Vagina (tissue), 2 donors: Measurements from ENCODE around the gene TNS2. TPM values are rescaled to one million over a fixed set of nuclear protein-coding genes. Genes with fewer than 3 reads are reported as not detected.

Experiments used
- DNase-seq, 2 donors: peaks; one replicate each; pipeline ENCODE4 v3.0.0-alpha.2; 2017; ENCODE audit errors: extremely low spot score in 2 of 2
- H3K27ac ChIP-seq: fragments of 200-600 bp; sonication (generic); one replicate; pipeline ENCODE4 v1.5.1; 2019
- H3K27me3 ChIP-seq: fragments of 200-600 bp; sonication (generic); one replicate; pipeline ENCODE4 v1.5.1; 2019
- H3K36me3 ChIP-seq, 2 donors: fragments of 200-600 bp; sonication (generic); one replicate each; pipeline ENCODE4 v1.5.1; 2017 to 2019
- H3K4me1 ChIP-seq: fragments of 200-600 bp; sonication (generic); one replicate; pipeline ENCODE4 v1.5.1; 2019
- H3K4me3 ChIP-seq, 2 donors: fragments of 200-600 bp; sonication (generic); 1 replicate in 1 of 2; 2 replicates in 1 of 2; pipeline ENCODE4 v1.5.1; 2016 to 2019
- H3K9me3 ChIP-seq: fragments of 200-600 bp; sonication (generic); one replicate; pipeline ENCODE4 v1.5.1; 2019
- CTCF ChIP-seq, 3 experiments: fragments of 450-650 bp in 2 of 3; fragments of 200-600 bp in 1 of 3; sonication (generic) in 1 of 3; IDR thresholded peaks; one replicate each; pipeline ENCODE4 v1.5.1; 2017 to 2019; ENCODE audit warnings: antibody characterized with exemption in 3 of 3, mild to moderate bottlenecking in 2 of 3, moderate library complexity in 2 of 3
- POLR2A ChIP-seq, 2 donors: fragments of 450-650 bp; IDR thresholded peaks; one replicate each; pipeline ENCODE4 v1.6.1; 2017; ENCODE audit warnings: antibody characterized with exemption in 2 of 2, mild to moderate bottlenecking in 2 of 2, moderate library complexity in 2 of 2
- POLR2AphosphoS5 ChIP-seq, 2 donors: sonication (generic); formaldehyde crosslinking; IDR thresholded peaks; one replicate each; pipeline ENCODE4 v1.9.0; 2017; ENCODE audit warnings: antibody characterized with exemption in 2 of 2, mild to moderate bottlenecking in 2 of 2, low read depth in 1 of 2; ENCODE audit not compliant: insufficient read depth in 1 of 2
- intact Hi-C: fragments of 100-400 bp; cut with DNase I; formaldehyde crosslinking; loops from one replicate; pipeline ENCODE4 v1.15.1; 2023
- total RNA-seq: library from RNA; depleted of rRNA; stranded (reverse); fragments of >200 nt; gene quantifications from one replicate; pipeline ENCODE4 v1.2.3, GENCODE V29; 2016

The TNS2 gene
- total RNA-seq, 1 donor from 2014 or later = 235 TPM

GRCh38 chr12:53048033-53048779 lies 1.7 kb upstream of the TNS2 start:
- intact Hi-C loops = loop anchor here (10.0 kb wide), 1 partner anchor 47 kb away; the partner anchor contains the start of gene IGFBP6
- Histone ChIP-seq H3K27ac (peak overlapping the region; percentile 96), H3K4me1 (peaks cover 80% of the 10 kb centered on the region), H3K4me3 (peak overlapping the region; percentile 73 to 86), H3K27me3 (no peaks in the 10 kb centered on the region), H3K36me3 (no peaks in the 10 kb centered on the region), H3K9me3 (no peaks in the 10 kb centered on the region)
- peak in 1 of 2 donors; percentile 94 for DNase-seq
- no peak for TF ChIP-seq POLR2A (IDR thresholded peaks at IDR 0.05)
- peak in 1 of 2 donors; percentile 7 for TF ChIP-seq POLR2AphosphoS5 (IDR thresholded peaks at IDR 0.05; ENCODE audit: insufficient read depth in 1 of 2, low read depth in 1 of 2)

- Histone ChIP-seq H3K4me3 (peak overlapping the region; percentile 73 to 86), H3K4me1 (peaks cover 84% of the 10 kb centered on the region), H3K27ac (peak overlapping the region; percentile 96), H3K27me3 (no peaks in the 10 kb centered on the region), H3K9me3 (no peaks in the 10 kb centered on the region), H3K36me3 (no peaks in the 10 kb centered on the region)
- no peak for TF ChIP-seq POLR2AphosphoS5 (IDR thresholded peaks at IDR 0.05; ENCODE audit: insufficient read depth in 1 of 2, low read depth in 1 of 2)
- TF ChIP-seq POLR2A (IDR thresholded peaks at IDR 0.05) = no peak
- no peak for TF ChIP-seq CTCF (IDR thresholded peaks at IDR 0.05)
- DNase-seq = peak in 1 of 2 donors; percentile 92
- intact Hi-C loops = loop anchor here (10.0 kb wide), 1 partner anchor 46 kb away; the partner anchor contains the start of gene IGFBP6
These were observed 974 bp upstream of the TNS2 start for GRCh38 chr12:53048780-53049401.

GRCh38 chr12:53050426-53051057 lies 677 bp downstream of the TNS2 start:
- intact Hi-C loops = no loop called here

GRCh38 chr12:53051058-53051880 lies 1.4 kb downstream of the TNS2 start:
- peaks cover 79% of the 10 kb centered on the region for H3K4me1 ChIP-seq
- H3K27ac ChIP-seq = peak overlapping the region; percentile 96

More at GRCh38 chr12:53050426-53051057, 677 bp downstream of the TNS2 start:
- no peaks in the 10 kb centered on the region for H3K27me3 ChIP-seq
- peak overlapping the region; percentile 96 for H3K27ac ChIP-seq
- peaks cover 0 to 2% of the 10 kb centered on the region in 2 donors for H3K36me3 ChIP-seq
- H3K4me3 ChIP-seq = peak overlapping the region; percentile 73 to 86
- peaks cover 84% of the 10 kb centered on the region for H3K4me1 ChIP-seq
- H3K9me3 ChIP-seq = no peaks in the 10 kb centered on the region
- peak in 1 of 2 donors; percentile 89 for DNase-seq
- TF ChIP-seq POLR2AphosphoS5 (IDR thresholded peaks at IDR 0.05; ENCODE audit: insufficient read depth in 1 of 2, low read depth in 1 of 2) = no peak
- no peak for TF ChIP-seq POLR2A (IDR thresholded peaks at IDR 0.05)
- TF ChIP-seq CTCF (IDR thresholded peaks at IDR 0.05) = no peak

More at GRCh38 chr12:53051058-53051880, 1.4 kb downstream of the TNS2 start:
- Histone ChIP-seq H3K9me3 (no peaks in the 10 kb centered on the region), H3K27me3 (no peaks in the 10 kb centered on the region), H3K4me3 (peak overlapping the region; percentile 73 to 86), H3K36me3 (peaks cover 0 to 10% of the 10 kb centered on the region in 2 donors)
- peak in 1 of 2 donors; percentile 97 for DNase-seq
- TF ChIP-seq CTCF (IDR thresholded peaks at IDR 0.05) (peak in 2 of 3 experiments; percentile 23 to 47), POLR2A (IDR thresholded peaks at IDR 0.05) (peak in 1 of 2 donors; percentile 45), POLR2AphosphoS5 (IDR thresholded peaks at IDR 0.05; ENCODE audit: insufficient read depth in 1 of 2, low read depth in 1 of 2) (peak; percentile 89 to 92)
- intact Hi-C loops = no loop called here
